Esophagus squamous epithelium (tissue), 4 donors: ENCODE measurements around the gene UMAD1.

Experiments used
- CTCF ChIP-seq, 6 experiments: fragments of 450-650 bp in 4 of 6; fragments of 200-600 bp in 2 of 6; sonication (generic) in 2 of 6; IDR thresholded peaks; one replicate each; pipeline ENCODE4 v1.5.1; 2016 to 2019; ENCODE audit warnings: antibody characterized with exemption in 6 of 6, mild to moderate bottlenecking in 4 of 6, moderate library complexity in 4 of 6
- POLR2A ChIP-seq, 4 donors: fragments of 450-650 bp; IDR thresholded peaks; one replicate each; pipeline ENCODE4 v1.6.1; 2017; ENCODE audit warnings: antibody characterized with exemption in 4 of 4, mild to moderate bottlenecking in 4 of 4, moderate library complexity in 3 of 4

GRCh38 chr7:7713730-7714129, 73.2 kb downstream of the UMAD1 start:
- TF ChIP-seq CTCF (IDR thresholded peaks at IDR 0.05) (no peak), POLR2A (IDR thresholded peaks at IDR 0.05) (no peak)
